ENCODE measurements around the gene DNAH17. TPM values are rescaled to one million over a fixed set of nuclear protein-coding genes. Genes with fewer than 3 reads are reported as not detected.

DNAH17 gene
- total RNA-seq, 1 experiment from 2014 or later: 0.23 TPM

GRCh38 chr17:78558989-78559388 is 18.2 kb downstream of the DNAH17 start:
- peaks cover 6% of the 10 kb centered on the region for H3K27me3 Mint-ChIP-seq (ENCODE audit: insufficient read depth, unreplicated experiment)
- Histone ChIP-seq H3K9me3 (no peaks in the 10 kb centered on the region; the same call in 1 of the 2 replicates), H3K4me1 (no peaks in the 10 kb centered on the region), H3K27me3 (replicated peaks; ENCODE audit: control insufficient read depth, insufficient read depth, low read length) (no peaks in the 10 kb centered on the region), H3K36me3 (ENCODE audit: control insufficient read depth, insufficient read depth, low read length) (no peaks in the 10 kb centered on the region), H3K4me3 (ENCODE audit: low read depth, low read length) (no peak overlapping the region)
- no peaks in the 10 kb centered on the region for H3K9me3 Mint-ChIP-seq (ENCODE audit: unreplicated experiment)
- no peaks in the 10 kb centered on the region for H3K4me1 Mint-ChIP-seq (ENCODE audit: low read depth, unreplicated experiment)
- no peaks in the 10 kb centered on the region for H3K36me3 Mint-ChIP-seq (ENCODE audit: insufficient read depth, unreplicated experiment)
- POLR2A ChIA-PET: no interaction called here
- CTCF ChIA-PET: interaction anchor here (1.0 to 1.7 kb wide), 4 partner anchors 9 to 108 kb away, joined by 3 to 5 read pairs (median 4); no protein-coding TSS in a partner anchor
- intact Hi-C loops (cut with micrococcal nuclease; ENCODE audit: unreplicated experiment): loop anchor here (5.0 kb wide), 1 partner anchor 62 kb away; no protein-coding TSS in a partner anchor
- H3K27ac Mint-ChIP-seq (ENCODE audit: unreplicated experiment): no peak overlapping the region
- no peak overlapping the region for H3K4me3 Mint-ChIP-seq (ENCODE audit: unreplicated experiment)
- no TSS peak for BruUV-seq (replicated peaks)
- TF ChIP-seq CTCF (IDR thresholded peaks at IDR 0.05; ENCODE audit: insufficient read depth in 1 of 2, low read depth in 1 of 2, low read length in 1 of 2, severe bottlenecking in 1 of 2, unreplicated experiment in 1 of 2): no peak
- DNase-seq: no peak

- H3K4me1 Mint-ChIP-seq (ENCODE audit: low read depth, unreplicated experiment): no peaks in the 10 kb centered on the region
- no peak overlapping the region for H3K27ac Mint-ChIP-seq (ENCODE audit: unreplicated experiment)
- intact Hi-C loops (cut with micrococcal nuclease; ENCODE audit: unreplicated experiment): loop anchor here (5.0 kb wide), 1 partner anchor 61 kb away; no protein-coding TSS in a partner anchor
- no peaks in the 10 kb centered on the region for H3K9me3 Mint-ChIP-seq (ENCODE audit: unreplicated experiment)
- no peak overlapping the region for H3K4me3 Mint-ChIP-seq (ENCODE audit: unreplicated experiment)
- BruUV-seq (replicated peaks): no TSS peak
- Histone ChIP-seq H3K9me3 (no peaks in the 10 kb centered on the region; the same call in 1 of the 2 replicates), H3K36me3 (ENCODE audit: control insufficient read depth, insufficient read depth, low read length) (no peaks in the 10 kb centered on the region), H3K4me1 (no peaks in the 10 kb centered on the region), H3K4me3 (ENCODE audit: low read depth, low read length) (no peak overlapping the region), H3K27me3 (replicated peaks; ENCODE audit: control insufficient read depth, insufficient read depth, low read length) (no peaks in the 10 kb centered on the region)
- ChIA-PET CTCF (interaction anchor here (1.0 to 1.6 kb wide), 2 partner anchors 9 to 61 kb away, joined by 3 to 4 read pairs; no protein-coding TSS in a partner anchor), POLR2A (interaction anchor here (0.5 kb wide), 1 partner anchor 598 kb away, joined by 3 read pairs; no protein-coding TSS in a partner anchor)
- no peaks in the 10 kb centered on the region for H3K27me3 Mint-ChIP-seq (ENCODE audit: insufficient read depth, unreplicated experiment)
- DNase-seq: peak in 1 of 2 experiments; percentile 46
- H3K36me3 Mint-ChIP-seq (ENCODE audit: insufficient read depth, unreplicated experiment): no peaks in the 10 kb centered on the region
- TF ChIP-seq CTCF (IDR thresholded peaks at IDR 0.05; ENCODE audit: insufficient read depth in 1 of 2, low read depth in 1 of 2, low read length in 1 of 2, severe bottlenecking in 1 of 2, unreplicated experiment in 1 of 2): no peak
Measured at GRCh38 chr17:78558181-78558850, 18.9 kb downstream of the DNAH17 start.

- Mint-ChIP-seq H3K27ac (ENCODE audit: unreplicated experiment) (no peak overlapping the region), H3K9me3 (ENCODE audit: unreplicated experiment) (no peaks in the 10 kb centered on the region), H3K4me1 (ENCODE audit: low read depth, unreplicated experiment) (no peaks in the 10 kb centered on the region), H3K36me3 (ENCODE audit: insufficient read depth, unreplicated experiment) (no peaks in the 10 kb centered on the region), H3K4me3 (ENCODE audit: unreplicated experiment) (no peak overlapping the region), H3K27me3 (ENCODE audit: insufficient read depth, unreplicated experiment) (no peaks in the 10 kb centered on the region)
- H3K4me1 ChIP-seq: no peaks in the 10 kb centered on the region
- TF ChIP-seq CTCF (IDR thresholded peaks at IDR 0.05; ENCODE audit: insufficient read depth in 1 of 2, low read depth in 1 of 2, low read length in 1 of 2, severe bottlenecking in 1 of 2, unreplicated experiment in 1 of 2): no peak
- H3K27me3 ChIP-seq (replicated peaks; ENCODE audit: control insufficient read depth, insufficient read depth, low read length): no peaks in the 10 kb centered on the region
- H3K9me3 ChIP-seq: no peaks in the 10 kb centered on the region; the same call in 1 of the 2 replicates
- CTCF ChIA-PET: no interaction called here
- intact Hi-C loops (cut with micrococcal nuclease; ENCODE audit: unreplicated experiment): loop anchor here (5.0 kb wide), 1 partner anchor 60 kb away; no protein-coding TSS in a partner anchor
- H3K4me3 ChIP-seq (ENCODE audit: low read depth, low read length): no peak overlapping the region
- DNase-seq: no peak
- POLR2A ChIA-PET: no interaction called here
- BruUV-seq (replicated peaks): no TSS peak
- H3K36me3 ChIP-seq (ENCODE audit: control insufficient read depth, insufficient read depth, low read length): no peaks in the 10 kb centered on the region
Measured at GRCh38 chr17:78557598-78558039, 19.6 kb downstream of the DNAH17 start.
